Right lobe of liver (tissue), 4 donors: ENCODE measurements around the gene SH3PXD2A.

ENCODE experiments used
- POLR2A ChIP-seq: fragments of 450-650 bp; IDR thresholded peaks from one replicate; pipeline ENCODE4 v1.6.1; 2017; ENCODE audit warnings: antibody characterized with exemption, mild to moderate bottlenecking
- TF ChIP-seq, protein P1 (sequence below), 4 donors: fragments of 200-600 bp in 3 of 4; fragments of 450-650 bp in 1 of 4; IDR thresholded peaks; one replicate each; pipeline versions ENCODE4 v1.5.1 to v1.8.0; 2016 to 2022; ENCODE audit warnings: antibody characterized with exemption in 4 of 4, mild to moderate bottlenecking in 2 of 4
- donor health status: DM: no; HTN: no; CAD: no.
- donor health status: DM: no; HTN: no; CAD: no.
- donor health status: DM: no; HTN: yes; CAD: no.

DNA sequence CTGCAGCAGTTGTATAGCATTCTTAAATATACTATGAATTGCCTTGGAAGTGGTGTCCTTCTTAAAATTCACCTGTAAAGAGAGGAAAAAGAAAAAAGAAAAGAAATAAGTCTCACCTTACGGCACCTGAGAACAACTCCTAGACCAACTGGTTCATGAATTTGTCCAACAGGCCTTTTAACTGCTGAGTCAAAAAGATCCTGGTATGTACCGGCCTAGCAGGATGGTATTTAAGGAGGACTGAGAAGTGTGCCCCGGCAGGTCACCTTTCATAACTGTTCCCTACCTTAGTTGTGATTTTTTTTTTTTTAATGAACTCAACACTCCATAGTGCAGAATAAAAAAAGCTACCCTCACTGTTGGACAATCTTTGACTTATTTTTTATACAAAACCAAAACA is 36.8 kb upstream of the SH3PXD2A start:
- no peak for TF ChIP-seq POLR2A
- TF ChIP-seq, protein P1, sequence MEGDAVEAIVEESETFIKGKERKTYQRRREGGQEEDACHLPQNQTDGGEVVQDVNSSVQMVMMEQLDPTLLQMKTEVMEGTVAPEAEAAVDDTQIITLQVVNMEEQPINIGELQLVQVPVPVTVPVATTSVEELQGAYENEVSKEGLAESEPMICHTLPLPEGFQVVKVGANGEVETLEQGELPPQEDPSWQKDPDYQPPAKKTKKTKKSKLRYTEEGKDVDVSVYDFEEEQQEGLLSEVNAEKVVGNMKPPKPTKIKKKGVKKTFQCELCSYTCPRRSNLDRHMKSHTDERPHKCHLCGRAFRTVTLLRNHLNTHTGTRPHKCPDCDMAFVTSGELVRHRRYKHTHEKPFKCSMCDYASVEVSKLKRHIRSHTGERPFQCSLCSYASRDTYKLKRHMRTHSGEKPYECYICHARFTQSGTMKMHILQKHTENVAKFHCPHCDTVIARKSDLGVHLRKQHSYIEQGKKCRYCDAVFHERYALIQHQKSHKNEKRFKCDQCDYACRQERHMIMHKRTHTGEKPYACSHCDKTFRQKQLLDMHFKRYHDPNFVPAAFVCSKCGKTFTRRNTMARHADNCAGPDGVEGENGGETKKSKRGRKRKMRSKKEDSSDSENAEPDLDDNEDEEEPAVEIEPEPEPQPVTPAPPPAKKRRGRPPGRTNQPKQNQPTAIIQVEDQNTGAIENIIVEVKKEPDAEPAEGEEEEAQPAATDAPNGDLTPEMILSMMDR (IDR thresholded peaks at IDR 0.05) = no peak
